Putamen (tissue), 1 donor: ENCODE results near the gene ALG8.

Source experiments
- DNase-seq: peaks from one replicate; pipeline ENCODE4 v3.0.0-alpha.2; 2016; ENCODE audit warnings: low spot score

ALG8 gene

DNA sequence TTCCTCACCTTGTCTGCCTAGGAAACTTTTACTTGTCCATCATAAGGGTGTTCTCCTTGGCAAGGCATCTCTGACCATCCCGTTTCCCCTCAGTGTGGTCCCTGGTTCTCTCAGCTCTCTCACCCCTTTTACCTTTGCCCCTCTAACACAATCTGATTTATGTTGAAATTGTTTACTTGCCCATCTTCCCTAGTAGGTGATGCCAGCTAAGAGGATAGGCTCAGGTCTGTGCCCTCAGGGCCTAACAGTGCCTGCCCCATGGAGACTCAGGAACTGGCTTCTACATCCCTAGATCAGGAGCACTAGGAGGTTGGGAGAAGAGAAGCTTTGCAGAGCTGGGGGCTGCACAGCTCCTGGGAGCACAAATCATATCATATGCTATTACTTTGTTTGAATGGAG, 21.1 kb upstream of the ALG8 start:
- DNase-seq = no peak

GRCh38 chr11:78158987-78159652, 19.7 kb upstream of the ALG8 start:
- no peak for DNase-seq

DNA sequence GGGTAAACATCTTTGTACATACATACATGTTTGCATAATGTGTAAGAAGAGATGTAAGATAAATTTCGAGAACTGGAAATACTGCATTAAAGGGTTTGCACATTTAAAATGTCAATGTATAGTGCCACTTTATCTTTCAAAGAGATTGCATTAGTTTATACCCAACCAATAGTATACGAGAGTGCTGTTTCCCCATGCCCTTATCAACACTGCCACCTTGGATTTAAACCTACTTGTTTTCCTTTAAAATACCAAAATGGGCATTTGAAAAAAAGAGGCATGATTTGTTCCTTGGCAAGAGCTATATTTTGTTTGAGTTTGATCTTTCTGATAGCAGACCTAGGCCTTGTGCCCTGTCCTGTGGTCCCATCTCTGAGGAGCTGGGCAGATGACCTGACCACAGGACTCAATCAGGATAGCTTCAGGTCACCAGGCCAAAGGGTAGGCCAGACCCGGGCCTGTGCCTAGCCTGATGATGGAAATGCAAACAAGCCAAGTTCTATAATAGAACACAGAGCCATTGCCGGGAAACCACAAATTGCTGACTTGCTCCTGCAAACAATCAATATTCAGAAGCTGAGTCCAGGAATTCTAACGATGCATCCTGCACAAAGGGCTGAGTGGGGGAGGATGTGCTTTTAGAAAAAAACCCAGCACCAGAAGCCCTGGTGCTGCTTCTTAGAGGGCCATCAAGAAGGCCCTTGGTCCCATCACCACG, 16.9 kb upstream of the ALG8 start:
- no peak for DNase-seq

DNA sequence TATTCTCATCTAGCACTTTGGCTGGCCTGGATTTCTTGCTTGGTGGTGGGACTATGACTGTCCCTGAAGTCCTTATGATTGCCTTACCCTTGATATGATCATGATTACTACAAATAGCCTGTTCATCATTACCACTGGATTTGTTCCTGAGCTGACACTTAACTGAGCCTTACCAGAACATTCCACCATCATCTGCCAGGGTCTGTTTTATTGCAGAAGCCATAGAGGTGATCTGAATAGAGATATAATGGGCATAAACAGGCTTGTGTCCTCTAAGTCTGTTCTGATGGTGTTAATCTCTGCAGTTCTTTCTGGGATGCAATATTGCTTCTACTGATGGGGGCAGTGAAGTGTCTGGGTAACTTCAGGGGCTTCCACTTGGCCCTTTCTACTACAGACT, 12.4 kb upstream of the ALG8 start:
- no peak for DNase-seq

- no peak for DNase-seq
These were observed 11.3 kb upstream of the ALG8 start for GRCh38 chr11:78150754-78151153.

GRCh38 chr11:78150346-78150745, 10.9 kb upstream of the ALG8 start:
- no peak for DNase-seq

DNA sequence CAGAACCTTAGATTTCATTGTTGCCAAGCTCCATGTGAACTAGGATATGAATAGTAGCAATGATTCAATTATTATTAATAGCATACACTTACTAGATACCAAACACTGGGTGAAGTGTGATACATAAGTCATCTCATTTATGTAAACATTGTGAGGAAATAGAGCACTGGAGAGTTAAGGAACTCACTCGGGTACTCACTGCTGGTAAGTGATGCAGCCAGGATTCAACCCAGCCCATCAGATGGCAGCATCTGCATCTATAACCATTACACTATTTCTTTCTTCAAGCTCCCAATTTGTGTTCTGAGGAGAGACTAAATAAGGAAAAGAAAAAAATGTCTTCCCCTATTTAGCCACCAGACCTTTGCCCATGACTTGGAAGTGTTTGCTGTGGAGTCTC, 10.2 kb upstream of the ALG8 start:
- no peak for DNase-seq

GRCh38 chr11:78147807-78148206, 8.4 kb upstream of the ALG8 start:
- no peak for DNase-seq

DNA sequence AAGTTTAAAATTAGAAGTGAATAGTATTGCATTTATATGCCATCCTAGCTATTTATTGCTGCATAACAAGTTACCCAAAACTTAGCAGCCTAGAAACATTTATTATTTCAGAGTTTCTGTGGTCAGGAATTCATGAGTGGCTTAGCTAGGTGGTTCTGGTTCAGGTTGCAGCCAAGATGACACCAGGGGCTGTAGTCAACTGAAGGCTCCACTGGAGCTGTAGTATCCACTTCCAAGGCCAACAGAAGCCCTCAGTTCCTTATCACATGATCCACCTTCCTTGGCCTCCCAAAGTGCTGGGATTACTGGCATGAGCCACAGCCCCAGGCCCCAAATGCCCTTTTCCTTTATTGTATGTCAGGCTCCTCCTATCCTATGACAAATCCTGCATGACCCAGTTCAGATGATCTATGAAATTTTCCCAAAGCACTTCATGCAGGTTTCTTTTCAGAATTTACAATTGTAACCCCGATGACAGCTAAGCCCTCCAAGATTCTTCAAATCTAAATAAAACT, 6.1 kb upstream of the ALG8 start:
- DNase-seq = no peak

DNA sequence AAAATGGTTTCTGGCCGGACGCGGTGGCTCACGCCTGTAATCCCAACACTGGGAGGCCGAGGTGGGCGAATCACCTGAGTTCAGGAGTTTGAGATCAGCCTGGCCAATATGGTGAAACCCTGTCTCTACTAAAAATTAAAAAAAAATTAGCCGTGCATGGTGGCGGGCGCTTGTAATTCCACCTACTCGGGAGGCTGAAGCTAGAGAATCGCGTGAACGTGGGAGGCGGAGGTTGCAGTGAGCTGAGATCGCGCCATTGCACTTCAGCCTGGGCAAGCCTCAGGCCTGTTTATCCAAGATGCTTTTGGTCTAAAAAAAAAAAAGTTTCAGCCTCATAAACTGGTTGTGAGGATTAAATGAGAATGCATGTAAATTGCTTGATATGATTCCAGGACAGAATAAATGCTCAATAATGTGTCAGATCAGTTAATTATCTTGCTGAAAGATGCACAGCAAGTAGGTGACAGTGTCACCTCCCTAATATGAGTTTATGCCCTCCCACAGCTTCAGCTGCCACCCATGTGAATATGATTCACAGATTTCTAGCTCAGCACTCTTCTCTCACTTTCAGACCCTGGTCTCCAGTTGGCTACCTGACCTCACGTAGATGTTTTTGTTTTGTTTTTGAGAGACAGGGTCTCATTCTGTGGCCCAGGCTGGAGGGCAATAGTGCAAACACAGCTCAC, 1.1 kb upstream of the ALG8 start:
- DNase-seq = peak; percentile 65

- DNase-seq = no peak
These were observed 568 bp downstream of the ALG8 start for GRCh38 chr11:78138694-78139421.

GRCh38 chr11:78138291-78138690, 1.1 kb downstream of the ALG8 start:
- no peak for DNase-seq

DNA sequence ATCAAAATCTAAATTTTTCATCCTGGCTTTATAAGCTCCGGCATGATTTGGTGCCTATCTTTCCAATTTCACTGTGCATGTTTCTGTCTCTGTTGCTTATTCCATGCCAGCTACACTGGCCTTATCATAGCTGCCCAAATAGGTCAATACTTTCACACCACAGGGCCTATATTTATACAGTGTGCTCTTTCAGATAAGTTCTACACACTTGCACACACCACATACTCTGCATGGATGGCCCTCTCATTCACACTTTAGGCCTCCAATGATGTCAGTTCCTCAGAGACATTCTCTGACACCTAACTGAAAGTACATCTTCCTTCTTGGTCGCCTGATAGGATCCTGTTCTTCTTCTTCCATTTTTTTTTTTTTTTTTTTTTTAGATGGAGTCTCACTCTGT, 7.0 kb downstream of the ALG8 start:
- no peak for DNase-seq

DNA sequence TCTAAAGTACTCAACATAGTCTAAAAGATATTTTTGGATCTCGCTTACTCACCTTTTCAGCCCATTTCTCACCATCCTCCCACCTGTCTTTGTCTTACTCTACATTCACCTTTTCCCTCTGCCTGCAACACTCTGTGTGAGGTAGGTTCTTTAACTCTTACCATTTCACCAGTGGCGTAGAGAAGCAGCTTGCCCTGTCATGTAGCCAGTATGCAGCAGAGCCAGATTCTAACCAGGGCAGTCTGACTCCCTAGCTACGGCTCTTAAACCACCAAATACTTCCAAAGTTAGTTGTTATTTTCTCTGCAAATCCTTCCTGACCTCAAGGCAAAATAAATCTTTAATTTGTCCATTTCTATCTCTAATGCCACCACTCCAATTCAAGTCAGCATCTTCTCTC, 7.5 kb downstream of the ALG8 start:
- no peak for DNase-seq

DNA sequence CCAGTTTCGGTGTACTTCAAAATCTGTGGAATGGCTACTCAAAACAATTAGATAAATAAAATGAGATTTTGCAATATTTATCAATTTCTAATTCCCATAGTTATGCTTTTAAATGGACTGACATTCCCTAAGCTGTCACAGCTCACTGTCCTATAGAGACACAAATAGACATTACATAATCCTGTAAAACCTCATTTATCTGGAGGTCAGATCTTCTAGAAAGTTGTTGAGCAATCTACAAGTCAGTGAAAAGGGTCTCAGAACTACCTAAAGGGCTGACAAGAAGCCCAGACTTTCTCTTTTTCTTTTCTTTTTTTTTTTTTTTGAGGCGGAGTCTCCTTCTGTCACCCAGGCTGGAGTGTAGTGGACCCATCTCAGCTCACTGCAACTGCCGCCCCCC, 12.0 kb downstream of the ALG8 start:
- no peak for DNase-seq

DNA sequence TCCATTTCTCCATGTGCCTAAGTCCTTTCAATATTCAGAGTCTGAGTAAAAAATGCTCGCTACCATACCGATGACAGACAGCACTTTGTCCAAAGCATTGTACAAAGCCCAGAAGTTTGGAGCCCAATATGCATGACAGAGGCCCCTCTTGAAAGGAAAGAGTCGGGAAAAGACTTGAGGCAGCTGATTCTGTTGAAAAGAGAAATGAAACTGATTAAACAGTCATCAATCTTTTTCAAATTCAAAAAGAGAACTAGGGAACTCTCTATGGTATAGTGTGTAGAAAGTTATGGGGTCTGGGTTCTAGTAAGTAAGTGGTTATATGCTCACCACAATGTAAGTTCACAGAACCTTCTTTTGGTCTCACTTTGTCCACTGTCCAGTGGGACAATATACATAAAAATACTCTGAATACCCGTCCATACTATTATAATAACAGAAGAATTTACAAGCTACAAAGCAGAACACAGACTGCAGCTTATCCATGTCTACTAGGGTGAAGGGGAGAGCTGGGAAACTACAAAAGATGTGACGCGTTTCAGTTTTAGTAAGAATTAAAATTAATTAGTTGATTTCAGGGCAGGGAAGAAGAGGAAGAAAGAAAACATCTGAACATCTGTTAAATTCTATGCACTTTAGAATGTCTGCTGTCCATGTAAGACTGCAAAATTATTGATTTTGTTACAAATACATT, 26.7 kb downstream of the ALG8 start:
- no peak for DNase-seq

DNA sequence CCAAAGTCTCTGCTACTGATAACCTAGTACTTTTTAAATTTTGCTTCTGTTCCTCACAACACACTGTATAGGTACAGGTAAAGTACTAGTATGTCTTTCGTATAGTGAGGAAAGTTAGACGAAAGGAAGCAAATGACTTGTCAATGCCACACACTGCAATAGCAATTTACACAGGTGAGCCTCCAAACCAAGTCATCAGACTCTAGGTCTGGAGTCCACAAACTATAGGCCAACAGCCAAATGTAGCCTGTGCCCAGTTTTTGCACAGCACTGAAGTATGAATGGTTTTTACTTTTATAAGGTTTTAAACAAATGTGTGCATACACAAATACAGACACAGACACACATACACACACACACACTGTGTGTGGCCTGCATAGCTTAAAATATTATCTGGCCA, 28.1 kb downstream of the ALG8 start:
- DNase-seq = no peak

GRCh38 chr11:78110830-78111229, 28.6 kb downstream of the ALG8 start:
- no peak for DNase-seq

- no peak for DNase-seq
These were observed 29.1 kb downstream of the ALG8 start for GRCh38 chr11:78110351-78110750.

- DNase-seq = no peak
These were observed 30.1 kb downstream of the ALG8 start for GRCh38 chr11:78109081-78110015.
